ENCODE results near the gene TGM1.

DNA sequence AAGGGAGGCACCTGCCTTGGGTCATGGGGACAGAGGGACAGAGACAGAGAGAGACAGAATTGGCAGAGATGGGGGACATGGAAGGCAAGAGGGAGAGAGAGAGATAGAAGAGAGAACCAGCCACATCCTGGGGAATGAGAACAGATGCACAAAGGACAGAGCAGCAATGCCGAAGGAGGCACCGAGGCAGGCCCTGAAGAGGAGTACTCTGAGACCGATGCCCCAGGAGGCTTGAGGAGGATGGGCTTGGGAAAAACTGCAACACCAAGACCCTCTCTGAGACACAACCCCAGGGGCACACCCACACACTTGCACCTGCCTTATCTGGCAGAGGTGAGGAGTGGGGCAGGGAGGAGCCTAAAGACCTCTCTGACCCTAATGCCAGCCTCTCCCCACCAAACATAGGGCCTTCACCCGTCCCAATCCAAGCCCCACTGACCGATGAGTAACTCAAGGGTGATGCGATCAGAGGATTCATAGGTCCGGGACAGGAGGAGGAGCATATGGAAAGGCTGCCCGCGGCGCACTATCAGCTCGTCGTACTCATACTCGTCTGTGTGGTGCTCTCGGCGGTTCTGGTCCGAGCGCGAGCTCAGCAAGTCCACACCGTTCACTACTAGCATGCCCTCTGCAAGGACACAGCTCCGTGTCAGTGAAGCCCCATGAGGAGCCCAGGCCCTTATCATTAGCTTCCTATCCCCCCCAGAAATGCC, 1.6 kb downstream of the TGM1 start:
- TF ChIP-seq, protein P1, sequence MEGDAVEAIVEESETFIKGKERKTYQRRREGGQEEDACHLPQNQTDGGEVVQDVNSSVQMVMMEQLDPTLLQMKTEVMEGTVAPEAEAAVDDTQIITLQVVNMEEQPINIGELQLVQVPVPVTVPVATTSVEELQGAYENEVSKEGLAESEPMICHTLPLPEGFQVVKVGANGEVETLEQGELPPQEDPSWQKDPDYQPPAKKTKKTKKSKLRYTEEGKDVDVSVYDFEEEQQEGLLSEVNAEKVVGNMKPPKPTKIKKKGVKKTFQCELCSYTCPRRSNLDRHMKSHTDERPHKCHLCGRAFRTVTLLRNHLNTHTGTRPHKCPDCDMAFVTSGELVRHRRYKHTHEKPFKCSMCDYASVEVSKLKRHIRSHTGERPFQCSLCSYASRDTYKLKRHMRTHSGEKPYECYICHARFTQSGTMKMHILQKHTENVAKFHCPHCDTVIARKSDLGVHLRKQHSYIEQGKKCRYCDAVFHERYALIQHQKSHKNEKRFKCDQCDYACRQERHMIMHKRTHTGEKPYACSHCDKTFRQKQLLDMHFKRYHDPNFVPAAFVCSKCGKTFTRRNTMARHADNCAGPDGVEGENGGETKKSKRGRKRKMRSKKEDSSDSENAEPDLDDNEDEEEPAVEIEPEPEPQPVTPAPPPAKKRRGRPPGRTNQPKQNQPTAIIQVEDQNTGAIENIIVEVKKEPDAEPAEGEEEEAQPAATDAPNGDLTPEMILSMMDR (IDR thresholded peaks at IDR 0.05) = no peak
- no peak for TF ChIP-seq EZH2 (IDR thresholded peaks at IDR 0.05; ENCODE audit: borderline replicate concordance, insufficient read depth, low read depth, low read length, poor library complexity, severe bottlenecking)

All from B cell (primary cell).